HCT116 (cell line): ENCODE measurements around the gene TTC19. TPM values are rescaled to one million over a fixed set of nuclear protein-coding genes. Genes with fewer than 3 reads are reported as not detected.

Experiments
- ATAC-seq: fragments of 200-7000 bp; cut with Tn5 transposase; 2 replicates; pipeline ENCODE4 v1.9.1; 2020; ENCODE audit warnings: mild to moderate bottlenecking, moderate library complexity
- Bru-seq: library from RNA; stranded (reverse); fragments of 400-500 nt; gene quantifications from one replicate; lab custom pipeline; 2021; lab: Mats Ljungman, UMichigan
- BruChase-seq, 2 experiments: library from RNA; stranded (reverse); fragments of 400-500 nt; gene quantifications; one replicate each; lab custom pipeline; 2021; lab: Mats Ljungman, UMichigan
- BruUV-seq: library from RNA; stranded (reverse); fragments of 400-500 nt; replicated peaks from 2 replicates; lab custom pipeline; 2021; lab: Mats Ljungman, UMichigan
- CTCF ChIA-PET: fragments of 300-600 bp; sonication (Branson Sonifier 250); formaldehyde crosslinking; loops from one replicate; lab custom pipeline; 2021; ENCODE audit warnings: antibody characterized with exemption; lab: Charles Lee
- POLR2A ChIA-PET: fragments of 300-600, 350-600 bp; sonication (Branson Sonifier 250); formaldehyde crosslinking; loops from one replicate; lab custom pipeline; 2021; ENCODE audit warnings: antibody characterized with exemption; lab: Charles Lee
- RAD21 ChIA-PET, 2 experiments: fragments of 300-600 bp; sonication (Branson Sonifier 250); formaldehyde crosslinking; loops; one replicate each; lab custom pipeline; 2023; ENCODE audit warnings: low total read pairs in 2 of 2; ENCODE audit not compliant: uncharacterized antibody in 2 of 2, unreplicated experiment in 2 of 2, low non-redundant PET in 1 of 2; lab: Charles Lee
- DNase-seq: peaks from one replicate; pipeline ENCODE4 v3.0.0-alpha.2; 2010; ENCODE audit warnings: low read depth, low spot score
- H2AFZ ChIP-seq: fragments of 200-600 bp; shearing (Covaris generic), sonication (generic); 2 replicates; pipeline ENCODE4 v1.6.1; 2017; ENCODE audit warnings: low read depth, mixed run types, mixed read lengths, antibody characterized with exemption, low read length; ENCODE audit not compliant: poor library complexity, severe bottlenecking
- H3K27ac ChIP-seq: 2 replicates; pipeline ENCODE4 v1.5.1; 2012; ENCODE audit warnings: low read depth, low read length
- H3K27me3 ChIP-seq: fragments of 200-600 bp; sonication (generic); 2 replicates; pipeline ENCODE4 v1.6.1; 2016; ENCODE audit warnings: mixed run types, low read length, mixed read lengths; ENCODE audit not compliant: insufficient read depth
- H3K36me3 ChIP-seq, 2 experiments: fragments of 200-500 bp in 1 of 2; fragments of 200-600 bp in 1 of 2; sonication (Bioruptor generic) in 1 of 2; sonication (generic) in 1 of 2; 2 replicates each; pipeline versions ENCODE4 v1.5.1 to v1.6.1; 2014 to 2016; ENCODE audit warnings: low read length in 2 of 2, inconsistent platforms in 1 of 2, mixed read lengths in 1 of 2, mixed run types in 1 of 2; ENCODE audit not compliant: insufficient read depth in 2 of 2, control insufficient read depth in 1 of 2
- H3K4me1 ChIP-seq, 2 experiments: fragments of 200-600 bp in 1 of 2; sonication (generic) in 1 of 2; 2 replicates each; pipeline versions ENCODE4 v1.5.1 to v1.6.1; 2012 to 2017; ENCODE audit warnings: low read length in 2 of 2, inconsistent platforms in 1 of 2, mild to moderate bottlenecking in 1 of 2, mixed read lengths in 1 of 2, mixed run types in 1 of 2, moderate library complexity in 1 of 2; ENCODE audit not compliant: insufficient read depth in 2 of 2, control insufficient read depth in 1 of 2
- H3K4me2 ChIP-seq: fragments of 200-600 bp; sonication (generic); 2 replicates; pipeline ENCODE4 v1.6.1; 2017; ENCODE audit warnings: mixed run types, low read length, mixed read lengths
- H3K4me3 ChIP-seq, 2 experiments: fragments of 200-600 bp in 1 of 2; sonication (generic) in 1 of 2; replicated peaks in 1 of 2; 2 replicates each; pipeline ENCODE4 v1.5.1; 2011 to 2016; ENCODE audit warnings: low read length in 2 of 2, control low read depth in 1 of 2, low read depth in 1 of 2, mild to moderate bottlenecking in 1 of 2, mixed read lengths in 1 of 2, mixed run types in 1 of 2
- H3K79me2 ChIP-seq: fragments of 200-600 bp; sonication (generic); 2 replicates; pipeline ENCODE4 v1.6.1; 2017; ENCODE audit warnings: mild to moderate bottlenecking, mixed run types, low read length, moderate library complexity, mixed read lengths; ENCODE audit not compliant: insufficient read depth
- H3K9ac ChIP-seq: fragments of 200-600 bp; sonication (generic); 2 replicates; pipeline ENCODE4 v1.6.1; 2016; ENCODE audit warnings: low read length, mixed read lengths
- H3K9me2 ChIP-seq: fragments of 200-600 bp; sonication (generic), shearing (Covaris generic); 2 replicates; pipeline ENCODE4 v1.6.1; 2017; ENCODE audit warnings: mixed run types, mild to moderate bottlenecking, moderate library complexity; ENCODE audit not compliant: insufficient read depth
- H3K9me3 ChIP-seq, 2 experiments: fragments of 200-500 bp in 1 of 2; fragments of 200-600 bp in 1 of 2; sonication (Bioruptor generic) in 1 of 2; sonication (generic) in 1 of 2; 2 replicates each; pipeline ENCODE4 v1.6.1; 2014 to 2017; ENCODE audit warnings: low read length in 2 of 2, mixed read lengths in 2 of 2, inconsistent platforms in 1 of 2, low read depth in 1 of 2, mild to moderate bottlenecking in 1 of 2, mixed run types in 1 of 2, moderate library complexity in 1 of 2; ENCODE audit not compliant: control insufficient read depth in 1 of 2, insufficient read depth in 1 of 2
- H4K20me1 ChIP-seq: fragments of 200-600 bp; sonication (generic), shearing (Covaris generic); 2 replicates; pipeline ENCODE4 v1.6.1; 2017; ENCODE audit warnings: mixed run types, mild to moderate bottlenecking, moderate library complexity; ENCODE audit not compliant: insufficient read depth
- CBX3 ChIP-seq: IDR thresholded peaks from 2 replicates; pipeline ENCODE4 v1.6.1; 2012; ENCODE audit warnings: low read depth
- CEBPB ChIP-seq: IDR thresholded peaks from 2 replicates; pipeline ENCODE4 v1.6.1; 2012; ENCODE audit warnings: low read depth
- EGR1 ChIP-seq: IDR thresholded peaks from 2 replicates; pipeline ENCODE4 v1.6.1; 2012; ENCODE audit warnings: low read depth
- EZH2phosphoT487 ChIP-seq: fragments of 200-600 bp; IDR thresholded peaks from 2 replicates; pipeline ENCODE4 v1.6.1; 2018; ENCODE audit warnings: antibody characterized with exemption, borderline replicate concordance
- JUND ChIP-seq: IDR thresholded peaks from 2 replicates; pipeline ENCODE4 v1.6.1; 2012
- POLR2A ChIP-seq: IDR thresholded peaks from 2 replicates; pipeline ENCODE4 v1.7.0; 2011; ENCODE audit warnings: borderline replicate concordance; ENCODE audit not compliant: insufficient read depth, insufficient read length; ENCODE audit errors: extremely low read depth
- POLR2AphosphoS5 ChIP-seq: IDR thresholded peaks from 2 replicates; pipeline ENCODE4 v1.6.1; 2011; ENCODE audit warnings: mild to moderate bottlenecking, low read depth, low read length, moderate library complexity
- SIN3A ChIP-seq: IDR thresholded peaks from 2 replicates; pipeline ENCODE4 v1.6.1; 2012; ENCODE audit warnings: low read depth
- SP1 ChIP-seq: IDR thresholded peaks from 2 replicates; pipeline ENCODE4 v1.6.1; 2012; ENCODE audit warnings: low read depth
- YY1 ChIP-seq: IDR thresholded peaks from 2 replicates; pipeline ENCODE4 v1.6.1; 2011; ENCODE audit warnings: low read length, low read depth, moderate library complexity, mild to moderate bottlenecking; ENCODE audit not compliant: insufficient replicate concordance; ENCODE audit errors: extremely low read depth
- ZFX ChIP-seq: fragments of 450-650 bp; IDR thresholded peaks from 2 replicates; pipeline ENCODE4 v1.6.1; 2017
- ZNF274 ChIP-seq: fragments of 200-500 bp; sonication (Bioruptor generic); IDR thresholded peaks from 2 replicates; pipeline ENCODE4 v1.6.1; 2014; ENCODE audit warnings: mild to moderate bottlenecking, low read depth, low read length, inconsistent platforms
- intact Hi-C: fragments of 100-400 bp; cut with micrococcal nuclease; formaldehyde crosslinking; loops from 2 replicates; pipeline ENCODE4 v1.10.0; 2022
- long read RNA-seq: library from polyadenylated mRNA; unstranded; transcript quantifications from one replicate; pipeline ENCODE4 v2.0.0, GENCODE V29; 2021; ENCODE audit not compliant: unreplicated experiment
- polyA plus RNA-seq: library from polyadenylated mRNA; unstranded; fragments of >200 nt; gene quantifications from 2 replicates; pipeline ENCODE4 v1.2.1, GENCODE V29; 2012; ENCODE audit warnings: missing spikeins
- total RNA-seq: library from RNA; stranded (reverse); gene quantifications from one replicate; pipeline ENCODE4 v1.2.1, GENCODE V29; 2021; ENCODE audit not compliant: unreplicated experiment
- TF ChIP-seq, protein P1 (sequence below): IDR thresholded peaks from 2 replicates; pipeline ENCODE4 v1.6.1; 2012

Gene TTC19
- total RNA-seq (61.3 TPM), Bru-seq, nascent RNA (percentile 98 among the genes with signal in this experiment), BruChase-seq, experiment 1, labeled RNA remaining after a 6-hour chase (percentile 96 among the genes with signal in this experiment), BruChase-seq, experiment 2, labeled RNA remaining after a 2-hour chase (percentile 97 among the genes with signal in this experiment)
- 34.5 and 41.1 TPM in 2 replicates for polyA plus RNA-seq
- long read RNA-seq, transcript TTC19-201 (10 exons, 3,002 nt) = major isoform, 113 of 155 reads
- long read RNA-seq, partial matches to known transcripts = 15 of 155 reads
- long read RNA-seq, other reads (novel, unspliced or antisense) = 24 of 155 reads

DNA sequence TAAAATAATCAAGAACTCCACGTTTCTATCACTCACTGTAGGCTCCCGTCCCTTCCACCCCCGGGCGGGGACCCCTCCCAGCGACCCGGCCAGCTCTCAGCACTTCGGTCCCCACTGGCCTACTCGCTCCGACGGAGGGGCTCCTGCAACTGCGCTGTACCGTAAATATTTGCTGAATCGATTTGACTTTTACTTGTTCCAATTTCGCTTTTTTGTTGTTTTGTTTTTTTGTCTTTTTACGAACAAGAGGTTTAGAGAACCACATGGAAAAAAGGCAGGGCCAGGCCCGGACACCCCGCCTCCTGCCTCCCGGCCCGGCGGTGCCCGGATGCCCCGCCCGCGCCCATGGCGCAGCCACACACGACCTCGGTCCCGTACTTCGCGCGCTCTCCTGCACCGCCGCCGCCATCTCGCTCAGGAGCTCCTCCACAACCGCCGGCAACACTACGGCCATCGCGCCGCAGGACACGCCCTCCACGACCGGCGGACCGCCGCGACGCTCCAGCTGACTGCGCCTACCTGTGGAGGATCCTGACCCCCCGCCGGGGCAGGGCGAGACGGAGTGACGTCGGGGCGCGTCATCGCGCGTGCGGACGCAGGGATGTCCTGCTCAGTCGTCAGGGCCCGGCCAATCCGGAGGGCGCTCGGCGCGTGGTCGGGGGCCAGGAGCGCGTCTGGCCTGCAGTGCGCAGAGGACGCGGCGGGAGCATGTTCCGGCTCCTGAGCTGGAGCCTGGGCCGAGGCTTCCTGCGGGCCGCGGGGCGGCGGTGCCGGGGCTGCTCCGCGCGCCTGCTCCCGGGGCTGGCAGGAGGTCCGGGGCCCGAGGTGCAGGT lies at the start of gene TTC19, which contains the start of gene ZSWIM7:
TSS of gene TTC19 (plus strand) at position 684 of the 833 bp plus-strand sequence. CDS start at position 709, 25 bp downstream.
TSS of gene ZSWIM7 (minus strand) at position 564 of the 833 bp plus-strand sequence. CDS start at position 454, 110 bp downstream.
- Histone ChIP-seq H3K9me2 (no peaks in the 10 kb centered on the region), H3K4me1 (peaks cover 10 to 24% of the 10 kb centered on the region in 2 experiments; a peak in 3 of 4 replicates), H3K4me3 (peak within 1 kb of the TSS; percentile 84 to 94), H4K20me1 (no peaks in the 10 kb centered on the region), H3K9ac (peak within 1 kb of the TSS; percentile 96), H3K27me3 (no peaks in the 10 kb centered on the region), H3K4me2 (peak within 1 kb of the TSS; percentile 79), H3K27ac (peak within 1 kb of the TSS; percentile 95), H2AFZ (peak within 1 kb of the TSS; percentile 56), H3K79me2 (peaks cover 63% of the 10 kb centered on the region), H3K36me3 (peaks cover 20 to 39% of the 10 kb centered on the region in 2 experiments), H3K9me3 (peaks cover 0 to 7% of the 10 kb centered on the region in 2 experiments; a peak in 1 of 4 replicates)
- TF ChIP-seq, protein P1, sequence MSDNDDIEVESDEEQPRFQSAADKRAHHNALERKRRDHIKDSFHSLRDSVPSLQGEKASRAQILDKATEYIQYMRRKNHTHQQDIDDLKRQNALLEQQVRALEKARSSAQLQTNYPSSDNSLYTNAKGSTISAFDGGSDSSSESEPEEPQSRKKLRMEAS = peak; percentile 92
- TF ChIP-seq POLR2AphosphoS5 = peak; percentile 97
- TF ChIP-seq JUND = peak; percentile 11; the same call in 1 of the 2 replicates
- 0 out of 2 replicates have a peak, but pooled peaks have one; percentile 23 for TF ChIP-seq EGR1
- peak; percentile 83 for TF ChIP-seq YY1
- peak; percentile 98 for TF ChIP-seq ZFX
- no peak for TF ChIP-seq EZH2phosphoT487
- TF ChIP-seq CBX3 = peak; percentile 78
- peak; percentile 68; the same call in 1 of the 2 replicates for TF ChIP-seq SP1
- TF ChIP-seq SIN3A = peak; percentile 96
- TF ChIP-seq CEBPB = no peak
- peak; percentile 92 for TF ChIP-seq POLR2A
- TF ChIP-seq ZNF274 = no peak
- ChIA-PET POLR2A (interaction anchor here (1.0 to 2.3 kb wide), 14 partner anchors 10 to 348 kb away, joined by 3 to 14 read pairs (median 4); partner anchors contain the start of gene ADORA2B), RAD21 (interaction anchor here (0.7 to 1.5 kb wide), 4 partner anchors 48 to 287 kb away, joined by 3 to 5 read pairs (median 4); no protein-coding TSS in a partner anchor), CTCF (interaction anchor here (0.7 to 2.9 kb wide), 5 partner anchors 17 to 735 kb away, joined by 3 to 13 read pairs (median 3); partner anchors contain the start of gene ADORA2B)
- BruUV-seq = no TSS peak
- DNase-seq (peak; percentile 94), ATAC-seq (peak; percentile 94)
- intact Hi-C loops = loop anchor here (2.0 kb wide), 1 partner anchor 55 kb away; the partner anchor contains the start of gene ADORA2B
